Hepatocyte (in vitro differentiated cells): ENCODE results near the gene F11R. TPM values are rescaled to one million over a fixed set of nuclear protein-coding genes. Genes with fewer than 3 reads are reported as not detected.

Experiments used
- DNase-seq: peaks from one replicate; pipeline ENCODE4 v3.0.0-alpha.2; 2016; ENCODE audit warnings: low spot score
- H2AFZ ChIP-seq: fragments of 200-600 bp; sonication (generic); 2 replicates; pipeline ENCODE4 v1.6.0; 2016; ENCODE audit warnings: antibody characterized with exemption, mild to moderate bottlenecking
- H3K27ac ChIP-seq: fragments of 200-600 bp; sonication (generic); 2 replicates; pipeline ENCODE4 v1.5.1; 2016; ENCODE audit warnings: mild to moderate bottlenecking
- H3K27me3 ChIP-seq: fragments of 200-600 bp; sonication (generic); 2 replicates; pipeline ENCODE4 v1.6.1; 2016
- H3K36me3 ChIP-seq: fragments of 200-600 bp; sonication (generic); replicated peaks from 2 replicates; pipeline ENCODE4 v1.5.1; 2016; ENCODE audit warnings: low read depth; ENCODE audit not compliant: insufficient read depth
- H3K4me1 ChIP-seq: fragments of 200-600 bp; sonication (generic); 2 replicates; pipeline ENCODE4 v1.5.1; 2016; ENCODE audit warnings: mild to moderate bottlenecking, moderate library complexity; ENCODE audit not compliant: insufficient read depth
- H3K4me2 ChIP-seq: fragments of 200-600 bp; sonication (generic); 2 replicates; pipeline ENCODE4 v1.6.0; 2016
- H3K4me3 ChIP-seq: fragments of 200-600 bp; sonication (generic); 2 replicates; pipeline ENCODE4 v1.5.1; 2016; ENCODE audit warnings: mild to moderate bottlenecking
- H3K79me2 ChIP-seq: fragments of 200-600 bp; sonication (generic); 2 replicates; pipeline ENCODE4 v1.6.0; 2017; ENCODE audit warnings: mild to moderate bottlenecking
- H3K9me2 ChIP-seq: fragments of 200-600 bp; sonication (generic); replicated peaks from 2 replicates; pipeline ENCODE4 v1.6.0; 2017; ENCODE audit warnings: mild to moderate bottlenecking; ENCODE audit not compliant: insufficient read depth
- H3K9me3 ChIP-seq: fragments of 200-600 bp; sonication (generic); 2 replicates; pipeline ENCODE4 v1.5.1; 2016; ENCODE audit warnings: low read depth, mild to moderate bottlenecking
- H4K20me1 ChIP-seq: fragments of 200-600 bp; sonication (generic); 2 replicates; pipeline ENCODE4 v1.6.0; 2016; ENCODE audit warnings: mild to moderate bottlenecking; ENCODE audit not compliant: insufficient read depth, poor library complexity, severe bottlenecking
- EZH2 ChIP-seq: fragments of 200-600 bp; sonication (generic); IDR thresholded peaks from 2 replicates; pipeline ENCODE4 v1.6.1; 2016; ENCODE audit warnings: antibody characterized with exemption, mild to moderate bottlenecking, borderline replicate concordance
- EZH2phosphoT487 ChIP-seq: fragments of 200-600 bp; sonication (generic); IDR thresholded peaks from one replicate; pipeline ENCODE4 v1.6.1; 2018; ENCODE audit warnings: antibody characterized with exemption, mild to moderate bottlenecking, low read depth, moderate library complexity; ENCODE audit not compliant: unreplicated experiment, severe bottlenecking
- WGBS: methylation state at CpG from one replicate; pipeline ENCODE4 v1.1.6; 2016; ENCODE audit warnings: low lambda C conversion rate; ENCODE audit errors: missing lambda C conversion rate; 5-methylcytosine and 5-hydroxymethylcytosine counted together
- polyA plus RNA-seq: library from polyadenylated mRNA; unstranded; fragments of >200 nt; fragmentation: Nextera tagmentation; extraction: Ambion mirVana; gene quantifications from 2 replicates; pipeline ENCODE4 v1.2.1, GENCODE V29; 2016
- total RNA-seq: library from RNA; depleted of rRNA; stranded (reverse); fragments of >200 nt; gene quantifications from 2 replicates; pipeline ENCODE4 v1.2.3, GENCODE V29; 2014
- TF ChIP-seq, protein P1 (sequence below): fragments of 200-600 bp; sonication (generic); IDR thresholded peaks from 2 replicates; pipeline ENCODE4 v1.5.1; 2016; ENCODE audit warnings: antibody characterized with exemption, mild to moderate bottlenecking; ENCODE audit not compliant: poor library complexity

Gene F11R
- total and polyA plus RNA-seq, 2 experiments from 2014 or later: 148 to 180 TPM

DNA sequence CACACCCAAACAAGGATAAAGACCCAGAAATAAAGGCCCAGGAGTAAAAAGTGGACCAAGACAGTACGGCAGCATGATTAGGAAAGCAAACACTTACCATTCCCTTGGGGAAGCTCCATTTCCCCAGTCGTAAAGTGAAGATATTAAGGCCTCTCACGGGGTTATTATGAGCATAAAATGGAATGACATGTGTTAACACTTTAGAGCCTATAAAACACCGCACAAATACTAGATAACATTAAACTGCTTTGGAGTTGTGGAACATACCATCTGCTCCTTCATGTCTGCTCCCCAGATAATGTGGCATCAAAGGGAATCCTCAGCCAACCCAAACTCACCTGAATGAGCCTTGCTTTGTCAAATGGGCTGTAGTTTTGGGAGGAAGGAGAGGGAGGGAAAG lies 57.4 kb downstream of the F11R start:
- Histone ChIP-seq H3K9me2 (no peaks in the 10 kb centered on the region), H3K4me2 (no peak overlapping the region), H3K27me3 (no peaks in the 10 kb centered on the region), H3K4me3 (no peak overlapping the region), H3K27ac (no peak overlapping the region), H2AFZ (no peak overlapping the region), H3K4me1 (no peaks in the 10 kb centered on the region), H3K79me2 (no peaks in the 10 kb centered on the region), H3K36me3 (no peaks in the 10 kb centered on the region), H4K20me1 (no peaks in the 10 kb centered on the region), H3K9me3 (no peaks in the 10 kb centered on the region)
- TF ChIP-seq, protein P1, sequence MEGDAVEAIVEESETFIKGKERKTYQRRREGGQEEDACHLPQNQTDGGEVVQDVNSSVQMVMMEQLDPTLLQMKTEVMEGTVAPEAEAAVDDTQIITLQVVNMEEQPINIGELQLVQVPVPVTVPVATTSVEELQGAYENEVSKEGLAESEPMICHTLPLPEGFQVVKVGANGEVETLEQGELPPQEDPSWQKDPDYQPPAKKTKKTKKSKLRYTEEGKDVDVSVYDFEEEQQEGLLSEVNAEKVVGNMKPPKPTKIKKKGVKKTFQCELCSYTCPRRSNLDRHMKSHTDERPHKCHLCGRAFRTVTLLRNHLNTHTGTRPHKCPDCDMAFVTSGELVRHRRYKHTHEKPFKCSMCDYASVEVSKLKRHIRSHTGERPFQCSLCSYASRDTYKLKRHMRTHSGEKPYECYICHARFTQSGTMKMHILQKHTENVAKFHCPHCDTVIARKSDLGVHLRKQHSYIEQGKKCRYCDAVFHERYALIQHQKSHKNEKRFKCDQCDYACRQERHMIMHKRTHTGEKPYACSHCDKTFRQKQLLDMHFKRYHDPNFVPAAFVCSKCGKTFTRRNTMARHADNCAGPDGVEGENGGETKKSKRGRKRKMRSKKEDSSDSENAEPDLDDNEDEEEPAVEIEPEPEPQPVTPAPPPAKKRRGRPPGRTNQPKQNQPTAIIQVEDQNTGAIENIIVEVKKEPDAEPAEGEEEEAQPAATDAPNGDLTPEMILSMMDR: no peak
- TF ChIP-seq EZH2: no peak
- TF ChIP-seq EZH2phosphoT487: no peak
- DNase-seq: no peak
- 32% methylated on average over 4 of the region's 4 CpGs for WGBS

DNA sequence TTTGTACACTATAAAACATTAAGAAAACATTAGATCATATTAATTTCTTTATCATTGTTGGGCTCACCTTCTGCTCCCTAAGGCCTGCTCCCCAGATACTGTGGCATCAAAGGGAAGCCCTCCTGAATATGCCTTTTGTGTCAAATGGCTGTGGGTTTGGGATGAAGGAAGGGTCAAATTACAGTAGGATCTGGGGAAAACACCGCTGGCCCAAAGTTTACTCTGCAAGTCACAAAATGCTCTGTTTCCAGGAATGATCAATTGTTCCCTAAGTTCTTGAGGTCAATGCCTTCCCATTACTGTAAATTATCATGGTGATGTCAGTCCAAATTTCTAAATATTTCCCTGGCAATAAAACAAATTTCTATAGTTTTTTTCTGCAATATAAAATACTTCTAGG lies 59.5 kb downstream of the F11R start:
- Histone ChIP-seq H3K4me2 (no peak overlapping the region), H3K79me2 (no peaks in the 10 kb centered on the region), H4K20me1 (no peaks in the 10 kb centered on the region), H3K27ac (no peak overlapping the region), H3K9me2 (no peaks in the 10 kb centered on the region), H3K4me1 (no peaks in the 10 kb centered on the region), H2AFZ (no peak overlapping the region), H3K4me3 (no peak overlapping the region), H3K27me3 (no peaks in the 10 kb centered on the region), H3K9me3 (no peaks in the 10 kb centered on the region), H3K36me3 (no peaks in the 10 kb centered on the region)
- DNase-seq: no peak
- no peak for TF ChIP-seq EZH2
- TF ChIP-seq, protein P1: no peak
- no peak for TF ChIP-seq EZH2phosphoT487
- WGBS: 52% methylated on average over 1 of the region's 1 CpG

DNA sequence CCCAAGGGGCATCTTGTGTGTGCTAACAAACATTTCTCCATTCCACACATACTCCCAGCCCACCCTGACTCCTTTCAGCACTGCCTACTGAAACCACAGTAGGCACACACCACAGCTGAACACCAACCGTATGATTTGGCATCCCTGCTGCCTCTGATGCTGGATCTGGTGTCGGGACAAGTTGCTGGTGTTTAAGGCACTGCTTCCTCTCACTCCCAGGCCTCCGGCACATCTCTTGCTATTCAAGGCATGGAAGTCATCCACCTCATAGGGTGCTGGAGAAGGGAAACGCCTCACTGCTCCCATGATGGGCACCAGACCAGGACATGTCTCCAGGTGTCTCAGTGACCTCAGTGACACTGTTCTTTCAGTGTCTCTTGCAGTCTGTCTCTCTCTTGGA lies 64.0 kb downstream of the F11R start:
- TF ChIP-seq EZH2phosphoT487 (no peak), EZH2 (no peak)
- TF ChIP-seq, protein P1: no peak
- H3K9me2 ChIP-seq: no peaks in the 10 kb centered on the region
- DNase-seq: no peak
- H3K79me2 ChIP-seq: no peaks in the 10 kb centered on the region
- WGBS: 61% methylated on average over 4 of the region's 4 CpGs
- no peaks in the 10 kb centered on the region for H3K4me1 ChIP-seq
- no peak overlapping the region for H3K4me3 ChIP-seq
- no peaks in the 10 kb centered on the region for H4K20me1 ChIP-seq
- H3K36me3 ChIP-seq: no peaks in the 10 kb centered on the region
- H3K27me3 ChIP-seq: no peaks in the 10 kb centered on the region
- no peaks in the 10 kb centered on the region for H3K9me3 ChIP-seq
- no peak overlapping the region for H3K4me2 ChIP-seq
- H3K27ac ChIP-seq: no peak overlapping the region
- no peak overlapping the region for H2AFZ ChIP-seq
